CD4-positive, alpha-beta T cell treated with Interleukin-15 for 1 hour (primary cell): Measurements from ENCODE around the gene ZNF750.

Experiments
- DNase-seq: peaks from one replicate; pipeline ENCODE4 v3.0.0-alpha.2; 2020

The ZNF750 gene

DNA sequence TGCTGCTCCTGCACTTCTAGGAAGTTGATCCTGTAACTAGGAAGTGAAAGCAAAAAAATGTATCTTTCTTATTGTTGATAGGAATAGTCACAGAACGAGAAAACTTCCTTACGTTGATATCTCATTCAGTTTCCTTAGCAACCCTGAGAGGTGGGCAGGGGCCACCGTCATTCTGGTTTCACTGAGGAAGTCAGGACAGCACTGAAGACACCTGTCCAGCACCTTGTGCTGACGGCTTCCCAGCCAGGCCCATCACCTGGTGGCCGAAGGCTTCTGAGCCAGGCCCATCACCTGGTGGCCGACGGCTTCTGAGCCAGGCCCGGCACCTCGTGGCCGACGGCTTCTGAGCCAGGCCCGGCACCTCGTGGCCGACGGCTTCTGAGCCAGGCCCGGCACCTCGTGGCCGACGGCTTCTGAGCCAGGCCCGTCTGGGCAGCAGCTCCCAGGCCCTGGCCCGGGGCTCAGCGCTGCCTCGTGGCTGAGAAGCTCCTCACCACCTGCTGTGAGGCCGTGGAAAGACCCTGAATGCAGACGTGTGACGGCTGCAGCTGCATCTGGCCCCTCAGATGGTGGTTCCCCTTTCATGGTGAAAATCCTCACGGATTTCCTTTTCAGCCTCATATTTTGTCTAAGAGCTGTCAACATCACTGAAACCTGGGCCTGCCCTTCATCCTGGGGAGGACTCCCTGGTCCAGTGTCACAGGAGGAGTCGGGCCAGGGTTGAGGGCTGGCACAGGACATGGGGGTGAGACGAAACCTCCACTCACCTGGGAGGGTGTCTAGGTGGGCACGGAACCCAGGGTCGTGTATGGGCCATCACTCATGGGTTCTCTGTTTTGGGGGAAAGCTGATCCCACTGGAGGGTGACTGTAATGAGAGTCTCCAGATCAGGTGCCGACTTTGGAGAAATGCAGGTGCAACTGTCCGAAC lies 33.0 kb upstream of the ZNF750 start:
- peak; percentile 47 for DNase-seq

DNA sequence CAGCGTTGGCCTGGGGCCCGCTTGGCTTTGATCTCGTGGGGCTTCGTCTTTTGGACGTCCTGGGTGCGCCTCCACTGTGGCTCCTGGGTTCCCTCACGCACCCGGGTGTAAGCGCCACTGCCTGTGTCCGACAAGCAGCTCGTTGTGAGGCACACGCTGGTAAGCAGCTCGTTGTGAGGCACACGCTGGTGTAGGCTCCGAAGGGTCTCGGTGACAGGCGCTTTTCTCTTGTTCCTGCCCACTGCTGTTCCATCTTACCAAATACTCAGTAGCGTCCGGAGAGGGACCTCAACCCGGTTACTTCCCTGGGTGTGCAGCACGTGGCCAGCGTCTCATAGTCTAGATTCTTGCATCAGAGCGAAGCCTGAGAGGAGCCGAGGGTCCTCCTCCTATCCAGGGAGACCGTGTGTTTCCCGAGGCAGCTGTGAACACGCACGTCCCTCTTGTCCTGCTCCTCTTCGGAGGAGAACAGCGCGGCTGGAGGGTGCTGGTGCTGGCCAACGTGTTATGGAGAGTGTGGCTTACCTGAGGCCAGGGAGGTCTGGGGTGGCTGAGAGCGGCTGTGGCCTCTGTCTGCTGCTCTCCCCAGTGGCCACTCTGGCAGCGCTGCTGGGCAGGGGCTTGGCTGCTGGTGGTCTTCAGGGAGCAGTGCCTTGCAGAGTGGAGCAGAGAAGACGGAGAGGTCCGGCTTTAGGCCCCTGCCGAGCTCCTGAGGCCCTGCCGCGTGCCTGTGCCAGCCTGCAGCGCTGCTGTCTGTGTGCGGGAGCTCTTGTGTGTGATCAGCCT lies 32.1 kb upstream of the ZNF750 start:
- no peak for DNase-seq

DNA sequence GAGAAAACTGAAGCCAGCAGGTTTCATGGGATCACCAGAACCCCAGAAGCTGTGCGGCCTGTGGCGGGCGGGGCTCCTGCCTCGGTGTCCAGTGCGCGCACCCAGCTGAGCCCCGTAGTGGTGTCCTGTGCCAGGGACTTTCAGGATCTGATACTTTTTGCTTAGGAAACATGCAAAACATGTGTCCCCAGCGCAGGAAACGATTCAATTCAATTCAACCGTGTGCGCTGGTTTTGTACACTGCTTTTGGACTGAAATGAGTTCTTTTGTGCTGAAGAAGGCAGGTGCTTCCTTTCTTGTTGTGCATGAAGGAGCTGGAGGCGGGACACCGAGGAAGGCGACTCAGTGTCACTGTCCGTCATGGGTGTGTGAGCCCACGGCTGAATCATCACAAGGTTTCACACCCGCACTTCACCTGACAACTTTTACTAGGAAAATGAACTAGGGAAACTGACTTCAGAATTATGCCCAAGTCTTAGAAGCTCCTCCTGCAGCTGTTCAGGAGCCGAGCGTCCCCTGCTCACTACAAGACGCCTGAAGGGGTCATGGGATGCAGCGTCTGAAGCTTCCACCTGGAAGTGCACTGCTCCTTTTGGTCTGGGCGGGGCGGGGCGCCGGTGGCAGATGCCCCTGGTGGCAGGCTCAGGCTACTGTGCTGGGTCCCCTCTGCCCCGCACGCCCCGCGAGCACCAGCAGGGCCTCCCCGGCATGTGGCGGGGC lies 31.4 kb upstream of the ZNF750 start:
- peak; percentile 76 for DNase-seq

DNA sequence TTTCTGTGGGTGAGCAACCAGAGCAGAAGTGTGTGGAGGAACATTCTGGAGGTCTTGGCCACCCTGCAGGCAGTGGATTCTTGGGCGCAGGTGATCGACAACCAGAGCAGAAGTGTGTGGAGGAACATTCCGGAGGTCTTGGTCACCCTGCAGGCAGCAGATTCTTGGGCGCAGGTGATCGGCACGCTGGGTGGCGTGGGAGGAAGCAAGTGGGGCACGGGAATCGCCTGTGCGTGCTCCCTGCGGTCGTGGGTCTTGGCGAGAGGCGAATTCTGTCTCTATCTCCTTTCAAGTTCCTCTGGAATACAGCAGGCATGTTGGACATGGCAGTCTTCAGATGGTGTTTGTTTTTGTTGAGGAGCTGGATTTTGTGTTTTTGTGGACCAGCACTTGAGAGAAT lies 30.7 kb upstream of the ZNF750 start:
- DNase-seq: no peak

DNA sequence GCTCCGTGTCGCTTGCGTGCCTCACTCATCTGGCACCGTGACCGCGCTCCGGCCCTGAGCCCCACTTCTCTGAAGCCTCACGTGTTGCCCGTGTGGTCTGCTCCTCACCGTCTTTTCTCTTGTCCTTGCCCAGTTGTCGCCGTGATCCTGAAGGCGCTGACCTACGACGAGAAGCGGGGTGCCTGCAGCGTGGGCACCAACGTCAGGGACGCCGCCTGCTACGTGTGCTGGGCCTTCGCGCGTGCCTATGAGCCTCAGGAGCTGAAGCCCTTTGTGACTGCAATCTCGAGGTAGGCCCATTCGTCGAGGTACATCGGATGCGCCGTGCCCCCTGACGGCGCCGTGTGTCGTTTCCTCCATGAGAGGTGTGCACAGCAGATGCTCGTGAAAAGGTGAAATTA lies 30.3 kb upstream of the ZNF750 start:
- DNase-seq: no peak

DNA sequence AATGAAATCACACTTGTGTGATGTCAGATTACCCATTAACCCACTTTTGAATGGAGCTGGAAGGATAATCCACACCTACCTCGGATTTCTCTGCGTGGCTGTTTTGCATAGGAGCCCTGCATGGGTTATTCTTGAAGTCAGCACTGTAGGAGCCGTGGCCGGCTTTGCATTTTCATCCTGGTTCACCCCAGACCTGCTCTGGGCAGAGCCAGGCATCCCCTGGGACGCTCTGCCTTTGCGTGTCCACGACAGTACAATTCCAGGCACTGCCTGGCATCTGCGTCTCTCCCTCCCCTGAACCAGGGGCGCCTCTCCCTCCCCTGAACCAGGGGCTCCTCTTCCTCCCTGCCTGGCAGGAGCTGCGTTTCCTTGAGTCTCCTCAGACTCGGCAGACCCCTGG lies 29.7 kb upstream of the ZNF750 start:
- DNase-seq: no peak

DNA sequence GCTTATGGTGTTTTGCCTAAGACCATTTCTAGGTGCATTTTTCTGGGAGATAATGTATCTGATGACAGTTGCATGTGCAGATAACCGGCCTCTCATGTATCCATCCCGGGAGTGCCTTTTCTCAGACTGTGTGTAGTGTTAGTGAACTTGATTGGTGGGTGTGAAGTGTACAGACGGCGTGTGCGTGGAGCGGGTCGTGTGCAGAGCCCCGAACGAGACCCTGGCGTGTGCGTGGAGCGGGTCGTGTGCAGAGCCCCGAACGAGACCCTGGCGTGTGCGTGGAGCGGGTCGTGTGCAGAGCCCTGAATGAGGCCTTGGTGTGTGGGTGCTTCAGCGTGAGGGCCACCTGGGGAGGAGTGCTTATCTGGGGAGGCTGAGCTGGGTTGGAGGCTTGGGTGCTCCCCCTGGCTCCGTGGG lies 28.9 kb upstream of the ZNF750 start:
- DNase-seq: no peak

DNA sequence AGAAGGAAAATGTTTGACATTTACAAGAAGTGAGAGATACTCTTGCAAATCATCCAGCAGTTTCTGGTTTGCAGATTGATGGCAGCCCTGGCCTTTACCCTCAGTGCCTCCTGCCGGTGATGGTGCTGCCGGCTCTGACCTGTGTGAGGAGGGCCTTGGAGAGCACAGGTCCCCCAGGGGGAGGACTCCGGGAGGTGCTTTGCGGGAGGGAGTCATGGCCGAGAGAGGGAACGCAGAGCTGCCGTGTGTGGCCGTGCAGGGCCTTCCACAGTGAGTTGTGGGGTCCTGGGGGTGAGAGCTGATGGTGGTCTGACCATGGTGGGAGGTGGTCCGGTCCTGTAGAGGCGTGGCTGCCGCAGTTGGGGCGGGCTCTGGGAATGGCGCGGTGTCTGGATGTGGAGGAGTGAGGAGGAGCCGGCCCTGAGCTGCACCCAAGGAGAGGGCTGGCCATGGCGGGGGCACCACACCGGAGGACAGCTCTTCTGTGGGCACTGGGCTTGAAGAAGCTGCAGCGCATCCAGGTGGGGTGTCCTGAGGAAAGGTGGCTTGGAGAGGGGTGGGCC lies 28.0 kb upstream of the ZNF750 start:
- no peak for DNase-seq

DNA sequence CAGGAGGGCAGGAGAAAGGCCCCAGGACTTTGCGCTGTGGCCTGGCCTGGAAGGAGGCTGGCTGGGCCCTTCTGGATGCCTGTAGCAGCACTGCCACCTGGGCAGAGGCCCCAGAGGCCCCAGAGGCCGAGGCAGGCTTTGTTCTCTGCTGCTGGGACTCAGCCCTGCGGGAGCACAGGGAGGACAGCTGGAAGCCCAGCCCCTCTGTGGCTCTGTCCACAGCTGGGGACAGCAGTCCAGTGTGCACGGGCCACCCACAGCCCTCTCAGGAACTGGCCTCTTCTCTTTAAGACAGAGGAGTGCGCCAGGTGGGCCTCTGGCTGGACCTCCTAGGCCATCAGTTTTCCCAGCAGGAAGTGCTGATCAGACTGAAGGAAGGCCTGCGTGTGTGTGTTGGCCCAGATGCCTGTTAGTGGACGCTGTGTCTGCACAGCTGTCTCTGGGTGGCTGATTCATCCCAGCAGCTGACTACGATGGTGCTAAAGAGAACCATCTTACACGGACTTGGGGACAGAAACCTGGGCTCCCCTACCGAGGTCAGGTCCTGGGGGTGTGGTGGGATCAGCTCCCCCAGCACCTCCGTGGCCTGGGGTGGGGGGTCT lies 26.9 kb upstream of the ZNF750 start:
- no peak for DNase-seq

DNA sequence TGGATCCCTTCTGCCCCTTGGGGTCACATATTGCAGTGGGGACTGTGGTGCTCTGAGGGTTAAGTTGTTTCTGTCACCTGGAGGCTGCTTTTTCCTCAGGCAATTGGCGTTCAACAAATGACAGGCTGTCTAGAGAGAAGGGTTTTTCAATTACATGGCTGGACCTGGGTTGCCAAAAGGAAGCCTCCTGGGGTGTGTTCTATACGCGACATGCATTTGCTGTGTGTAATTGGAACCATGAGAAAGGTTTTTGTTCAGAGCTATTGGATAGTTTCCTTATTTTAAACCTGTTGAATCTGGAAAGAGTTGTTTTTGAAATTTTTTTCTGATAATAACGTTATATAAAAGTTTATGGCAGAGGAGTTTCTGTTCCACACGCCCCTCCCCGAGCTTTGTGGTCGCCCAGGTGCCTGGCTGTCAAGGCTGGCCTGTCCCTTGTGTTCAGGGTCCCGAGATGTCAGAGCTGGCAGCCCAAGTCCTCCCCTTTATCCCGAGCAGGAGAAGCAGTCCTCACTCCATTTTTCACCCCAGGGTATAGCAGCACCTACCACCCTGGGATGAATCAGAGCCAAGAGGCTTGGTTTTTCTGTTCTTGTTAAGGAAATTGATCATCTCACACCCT lies 26.1 kb upstream of the ZNF750 start:
- DNase-seq: no peak

DNA sequence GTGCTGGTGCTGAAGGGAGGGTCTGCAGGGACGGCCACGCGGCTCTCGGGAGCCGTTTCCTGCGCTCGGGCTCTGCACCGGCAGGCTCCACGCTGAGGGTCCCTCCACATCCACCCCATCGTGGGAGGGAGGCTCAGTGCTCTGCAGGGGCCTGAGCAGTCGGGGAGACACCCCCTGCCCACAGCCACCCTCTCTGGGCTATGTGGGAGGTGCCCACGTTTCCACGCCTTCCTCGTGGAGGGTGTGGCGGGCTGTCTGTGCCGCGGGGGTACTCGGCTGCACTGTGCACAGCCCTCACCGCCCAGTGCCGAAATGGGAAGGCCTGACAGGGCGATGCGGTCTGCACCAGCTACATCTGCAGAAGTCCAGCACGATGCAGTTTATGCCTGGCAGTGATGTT lies 25.5 kb upstream of the ZNF750 start:
- no peak for DNase-seq

DNA sequence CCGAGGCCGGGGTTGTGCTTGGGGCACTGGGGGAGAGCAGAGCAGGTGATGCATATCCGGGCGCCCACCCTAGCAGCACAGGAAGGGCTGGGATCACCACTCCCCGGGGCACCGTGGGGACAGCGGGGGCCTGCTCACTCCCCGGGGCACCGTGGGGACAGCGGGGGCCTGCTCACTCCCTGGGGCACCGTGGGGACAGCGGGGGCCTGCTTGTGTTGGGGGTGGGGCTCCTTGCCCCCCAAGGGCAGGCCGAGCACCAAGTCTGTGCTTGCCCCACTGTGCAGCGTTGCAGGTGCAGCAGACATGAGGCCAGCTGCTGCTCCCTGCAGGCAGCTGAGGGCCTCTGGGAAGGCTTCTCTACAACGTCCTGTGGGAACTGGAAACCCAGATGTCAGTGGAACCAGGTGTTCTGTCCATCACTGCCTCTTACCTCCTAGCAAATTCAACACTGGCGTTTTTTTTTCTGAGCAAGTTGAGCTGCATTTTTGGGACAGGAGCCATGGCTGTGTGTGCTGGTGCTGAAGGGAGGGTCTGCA lies 25.0 kb upstream of the ZNF750 start:
- no peak for DNase-seq

DNA sequence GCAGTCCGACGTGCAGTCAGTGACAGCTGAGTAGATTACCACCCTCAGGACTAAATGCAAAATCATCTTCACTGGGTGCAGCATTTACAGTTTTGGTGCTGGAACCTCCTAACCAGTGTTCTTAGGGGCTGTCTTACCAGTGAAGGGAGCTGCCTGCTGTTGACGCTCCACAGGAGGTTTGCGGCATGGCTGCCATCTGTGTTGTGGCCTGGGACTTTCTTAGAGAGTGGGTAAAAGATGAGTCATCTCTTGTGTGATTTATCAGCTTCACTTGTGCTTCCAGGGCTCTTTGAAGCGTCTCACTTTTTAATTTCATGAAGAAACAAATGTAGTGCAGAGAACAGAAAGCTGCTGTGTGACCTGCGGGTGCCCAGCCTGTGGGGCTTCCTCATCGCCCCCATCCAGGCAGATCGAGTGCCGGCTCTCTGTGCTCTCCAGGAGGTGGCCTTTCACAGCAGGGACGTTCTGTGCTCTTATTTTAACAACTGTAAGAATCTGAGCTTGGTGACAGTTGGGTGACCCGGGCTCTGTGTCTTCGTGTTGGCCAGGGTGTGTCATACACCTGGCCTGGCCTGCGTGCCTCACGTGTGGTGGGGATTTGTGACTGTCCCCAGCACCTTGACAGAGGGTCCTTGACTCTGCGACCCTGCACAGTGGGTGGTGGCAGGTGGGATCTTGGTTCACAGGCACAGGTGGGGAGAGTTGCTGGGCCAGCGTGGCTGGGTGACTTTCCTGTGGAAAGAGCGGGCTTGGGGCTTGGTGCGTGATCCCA lies 24.3 kb upstream of the ZNF750 start:
- peak; percentile 89 for DNase-seq

DNA sequence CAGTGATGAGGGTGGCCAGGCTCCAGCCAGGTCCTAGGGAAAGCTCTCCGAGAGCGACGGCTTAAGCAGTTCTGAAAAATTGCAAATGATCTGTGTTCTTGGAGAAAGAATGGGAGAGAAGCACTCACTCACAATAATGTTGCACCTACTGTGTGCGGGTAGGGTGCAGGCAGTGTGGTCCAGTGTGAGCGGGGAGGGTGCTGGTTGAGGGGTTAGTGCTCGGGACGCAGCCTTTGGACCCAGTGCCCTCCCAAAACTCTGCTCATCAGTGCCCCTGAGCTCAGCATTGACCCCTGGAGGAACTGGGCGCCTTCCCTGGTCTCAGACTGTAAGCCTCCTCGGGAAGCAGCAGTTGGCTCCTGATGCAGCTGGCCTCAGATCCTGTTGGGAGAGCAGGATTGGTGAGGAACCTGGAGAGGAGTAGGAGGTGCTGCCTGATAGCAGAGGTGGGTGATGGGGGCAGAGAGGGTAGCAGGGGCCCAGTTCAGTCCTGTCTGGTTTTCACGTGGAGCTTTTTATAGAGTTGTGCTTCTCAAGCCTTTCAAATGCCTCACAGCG lies 23.6 kb upstream of the ZNF750 start:
- DNase-seq: no peak

DNA sequence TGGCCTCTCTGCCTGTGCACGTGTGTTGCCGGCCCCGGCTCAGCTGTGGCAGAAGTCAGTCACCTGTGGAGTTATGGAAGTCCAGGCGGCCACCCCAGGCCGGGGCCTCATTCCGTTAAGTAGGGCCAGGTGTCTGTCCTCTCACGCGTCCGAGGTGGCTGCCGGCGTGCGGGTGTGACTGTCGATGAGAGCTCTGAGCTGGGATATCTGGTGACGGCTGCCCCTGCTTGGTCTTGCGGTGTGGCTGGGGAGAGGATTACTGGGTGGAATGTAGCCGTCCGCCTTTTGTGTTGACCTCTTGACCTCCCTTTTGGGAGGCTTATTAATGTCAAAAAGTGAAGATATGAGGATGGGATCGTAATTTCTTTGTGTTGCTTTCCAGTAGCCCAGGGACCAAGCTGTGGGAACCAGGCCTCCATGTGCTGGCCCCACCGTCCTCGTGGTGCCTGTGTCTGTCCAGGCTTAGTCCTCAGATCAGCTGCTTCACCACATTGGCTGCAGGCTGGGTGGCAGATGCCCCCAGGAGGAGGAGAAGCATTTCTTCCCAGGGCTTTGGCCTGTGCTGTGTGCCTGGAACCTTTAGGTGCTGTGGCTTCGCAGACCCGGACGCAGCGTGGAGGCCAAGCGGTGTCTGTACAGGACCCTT lies 23.0 kb upstream of the ZNF750 start:
- no peak for DNase-seq

DNA sequence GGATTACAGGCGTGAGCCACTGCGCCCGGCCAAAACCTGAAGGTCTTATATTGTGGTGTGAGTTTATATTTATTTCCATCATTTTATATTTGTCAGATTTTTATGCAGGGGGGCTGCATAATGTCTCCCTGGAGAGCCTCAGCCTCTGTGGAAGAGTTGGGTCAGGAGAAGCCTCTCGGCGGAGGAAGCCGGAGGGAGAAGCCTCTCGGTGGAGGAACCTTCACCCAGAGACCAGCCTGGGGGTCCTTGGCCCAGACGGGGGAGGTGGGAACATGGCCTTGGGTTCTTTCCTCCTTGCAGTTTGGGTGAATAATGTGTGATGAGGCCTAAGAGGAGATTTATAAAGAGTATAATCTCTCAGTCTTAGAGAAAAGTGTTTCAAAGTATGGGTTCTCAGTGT lies 22.4 kb upstream of the ZNF750 start:
- no peak for DNase-seq

DNA sequence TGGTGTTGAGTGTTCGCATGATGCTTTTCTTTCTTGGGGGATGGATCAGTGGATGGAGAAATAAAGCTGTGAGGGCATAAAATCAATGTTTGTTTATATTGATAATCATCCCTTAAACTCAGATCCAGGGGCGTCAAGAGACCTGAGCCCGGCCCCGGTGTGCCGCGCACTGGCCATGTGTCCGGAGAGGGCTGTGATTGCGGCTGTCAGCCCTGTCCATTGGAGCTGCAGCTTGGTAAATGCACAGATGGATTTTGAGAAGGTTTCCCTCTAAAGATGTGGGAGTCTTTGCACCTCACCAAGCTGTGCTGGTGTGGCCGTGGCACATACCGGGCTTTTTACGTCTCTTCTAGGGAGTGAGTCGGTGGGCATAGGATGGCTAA lies 21.6 kb upstream of the ZNF750 start:
- no peak for DNase-seq

DNA sequence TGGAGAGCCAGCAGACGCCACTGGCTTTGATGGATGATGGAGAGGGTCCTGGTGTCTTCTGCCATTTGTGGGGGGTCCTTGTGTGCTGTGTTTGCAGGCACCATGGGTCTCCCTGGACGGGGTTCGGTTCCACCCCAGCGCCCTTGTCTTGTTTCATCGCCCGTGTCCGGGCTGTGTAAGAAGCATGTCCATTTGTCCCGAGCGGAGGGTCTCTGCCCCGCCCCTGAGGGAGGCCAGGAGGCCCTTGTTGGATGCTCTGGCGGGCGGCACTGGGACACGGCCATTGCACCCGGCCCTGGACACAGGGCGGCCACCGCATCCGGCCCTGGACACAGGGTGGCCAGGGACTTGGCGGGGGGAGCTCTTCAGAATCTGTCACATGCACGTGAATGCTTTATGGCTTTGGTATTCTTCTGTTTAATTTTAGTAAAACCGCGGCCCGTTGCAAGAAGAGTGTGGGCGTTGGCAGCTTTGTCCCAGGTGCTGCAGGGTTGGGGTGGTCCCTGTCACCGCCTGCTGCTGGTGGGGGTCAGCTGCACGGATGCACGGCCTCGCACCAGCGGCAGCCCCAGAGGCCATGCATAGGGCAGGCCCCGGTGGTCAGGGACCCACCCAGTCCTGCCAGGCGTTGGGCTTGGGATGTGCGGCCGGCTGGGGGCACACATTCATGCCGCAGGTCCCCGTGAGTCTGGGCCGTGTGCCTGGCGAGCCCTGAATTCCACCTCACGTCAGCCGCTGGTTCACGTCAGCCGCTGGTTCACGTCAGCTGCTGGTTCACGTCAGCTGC lies 21.0 kb upstream of the ZNF750 start:
- DNase-seq: no peak
